ENCODE results near the gene MXD3. TPM values are rescaled to one million over a fixed set of nuclear protein-coding genes. Genes with fewer than 3 reads are reported as not detected.

MXD3 gene
- total and polyA plus RNA-seq, 10 of the 15 experiments (the other 5 are each of a cell fraction or from before 2014, with no cell fraction given) = 0.24 to 29.8 (median 13.5) TPM

DNA sequence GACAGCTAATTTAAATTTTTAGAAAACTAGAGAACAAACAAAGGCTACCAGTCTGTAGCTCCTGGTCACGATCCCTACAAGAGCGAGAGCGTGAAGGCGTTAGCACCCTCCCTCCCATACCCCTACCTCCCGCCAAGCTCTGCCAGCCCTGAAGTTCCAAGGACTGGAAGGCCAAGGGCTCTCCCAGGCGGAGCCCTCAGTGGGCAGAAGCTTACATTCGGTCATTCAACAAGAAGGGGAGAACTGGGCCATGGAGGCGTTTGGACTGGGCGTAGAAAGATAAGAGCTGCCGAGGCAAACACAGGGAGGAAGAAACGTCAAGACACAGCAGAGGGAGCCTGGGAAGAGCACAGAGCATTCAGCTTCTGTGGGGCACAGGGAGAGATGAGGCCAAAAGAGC is 3.0 kb downstream of the MXD3 start (continued):
- no peak for TF ChIP-seq MXI1 (IDR thresholded peaks at IDR 0.05; ENCODE audit: low read depth, low read length)
- no peak; the same call in 1 of the 2 replicates for TF ChIP-seq POLR2A (IDR thresholded peaks at IDR 0.05; ENCODE audit: low read depth, low read length)
- TF ChIP-seq BCL3 (IDR thresholded peaks at IDR 0.05; ENCODE audit: borderline replicate concordance, insufficient read depth, low read depth, low read length, poor library complexity, severe bottlenecking) = no peak
- TF ChIP-seq POU2F2 (IDR thresholded peaks at IDR 0.05; ENCODE audit: borderline replicate concordance, low read depth, low read length) = no peak

DNA sequence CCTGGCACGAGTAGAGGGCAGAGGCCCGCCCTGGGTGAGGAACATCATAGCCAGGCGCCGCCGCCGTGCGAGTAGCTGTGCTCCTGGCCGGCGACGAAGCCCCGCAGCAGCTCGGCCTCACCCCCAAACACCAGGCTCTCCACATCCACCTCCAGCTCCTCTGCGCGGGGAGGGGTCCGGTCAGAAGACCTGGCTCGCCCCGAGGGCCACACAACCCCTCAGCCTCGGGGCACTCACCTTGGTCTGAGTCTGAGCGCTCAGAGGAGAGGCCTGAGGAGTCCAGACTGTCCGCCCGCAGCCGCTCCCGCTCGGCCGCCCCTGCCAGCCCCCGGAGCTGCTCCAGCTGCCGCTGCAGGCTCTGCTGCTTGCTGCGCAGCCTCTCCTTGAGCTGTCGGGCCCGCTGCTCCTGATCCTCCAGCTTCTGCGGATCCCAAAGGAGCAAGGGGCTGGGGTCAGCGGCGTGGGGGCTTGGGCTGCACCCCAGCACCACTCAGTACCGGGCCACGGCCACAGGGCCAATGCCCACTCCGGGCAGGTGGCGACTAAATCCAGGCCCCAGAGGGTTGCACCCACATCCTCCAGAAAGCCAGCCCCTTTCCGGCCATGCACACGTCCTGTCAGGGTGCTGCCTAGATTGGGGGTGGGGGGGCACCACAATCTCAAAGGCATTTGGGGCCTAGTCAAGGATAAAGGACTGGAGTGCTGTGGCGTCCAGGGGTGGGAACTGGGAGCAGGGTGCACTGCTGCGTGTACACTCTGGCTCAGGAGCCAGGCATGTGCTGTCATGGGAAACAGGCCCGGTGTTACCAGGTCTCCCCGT is 3.9 kb downstream of the MXD3 start:
- TF ChIP-seq TARDBP (IDR thresholded peaks at IDR 0.05; ENCODE audit: borderline replicate concordance) = no peak
- TF ChIP-seq POLR2A (IDR thresholded peaks at IDR 0.05; ENCODE audit: low read depth, low read length) = peak; percentile 70
- peak; percentile 20; the same call in 1 of the 2 replicates for TF ChIP-seq ZBED1 (IDR thresholded peaks at IDR 0.05; ENCODE audit: borderline replicate concordance)
- H3K79me2 ChIP-seq (ENCODE audit: control insufficient read depth, insufficient read depth, low read length) = peaks cover 39% of the 10 kb centered on the region
- 50% methylated on average over 33 of the region's 43 CpGs for WGBS (ENCODE audit: insufficient coverage, insufficient replicate concordance, low lambda C conversion rate, missing lambda C conversion rate)
- no peak overlapping the region; the same call in 1 of the 2 replicates for H3K27ac ChIP-seq (ENCODE audit: control insufficient read depth, insufficient read depth)
- H2AFZ ChIP-seq (ENCODE audit: control insufficient read depth, low read depth, low read length) = no peak overlapping the region
- BruUV-seq (replicated peaks) = no TSS peak
- in situ Hi-C loops (cut with MboI) = no loop called here
- DNase-seq (ENCODE audit: low read depth, low spot score) (no peak), FAIRE-seq (no peak), ATAC-seq (no peak)
- peaks cover 26% of the 10 kb centered on the region for H3K4me1 ChIP-seq (ENCODE audit: control insufficient read depth, insufficient read depth, low read length)
- POLR2A ChIA-PET = no interaction called here
- peaks cover 7 to 16% of the 10 kb centered on the region in 2 experiments for H3K36me3 ChIP-seq (ENCODE audit: control insufficient read depth in 2 of 2, insufficient read depth in 2 of 2, low read length in 1 of 2)
- intact Hi-C loops (cut with micrococcal nuclease; ENCODE audit: unreplicated experiment) = loop anchor here (2.0 to 10.0 kb wide), 2 partner anchors 149 to 287 kb away; partner anchors contain the start of gene TMED9
- H3K27me3 ChIP-seq (replicated peaks in 1 of 2; ENCODE audit: control insufficient read depth in 2 of 2, insufficient read depth in 2 of 2, low read length in 1 of 2) = no peaks in the 10 kb centered on the region
- CTCF ChIA-PET = interaction anchor here (1.0 to 3.6 kb wide), 5 partner anchors 10 to 196 kb away, joined by 4 to 56 read pairs (median 25); no protein-coding TSS in a partner anchor
- no peak overlapping the region for H3K4me3 ChIP-seq
- no peak overlapping the region for H3K9ac ChIP-seq (ENCODE audit: control insufficient read depth, insufficient read depth, low read length)
- RAD21 ChIA-PET (ENCODE audit: unreplicated experiment) = no interaction called here
- no peak overlapping the region for H3K4me2 ChIP-seq (ENCODE audit: control insufficient read depth, insufficient read depth)
- no peaks in the 10 kb centered on the region for H4K20me1 ChIP-seq (ENCODE audit: control insufficient read depth, insufficient read depth)
- H3K9me3 ChIP-seq (replicated peaks; ENCODE audit: control insufficient read depth, insufficient read depth, low read length) = no peaks in the 10 kb centered on the region
- SMC1A ChIA-PET (ENCODE audit: uncharacterized antibody, unreplicated experiment) = interaction anchor here (2.1 to 2.9 kb wide), 2 partner anchors 141 to 194 kb away, joined by 4 to 19 read pairs; no protein-coding TSS in a partner anchor

Data from GM12878 (cell line).